Gastroesophageal sphincter (tissue), 4 donors: ENCODE data around the gene VEPH1. TPM values are rescaled to one million over a fixed set of nuclear protein-coding genes. Genes with fewer than 3 reads are reported as not detected.

Source experiments
- ATAC-seq: fragments of 150-250 bp; one replicate; pipeline ENCODE4 v1.9.1; 2016; ENCODE audit warnings: mild to moderate bottlenecking, moderate library complexity
- H3K27ac ChIP-seq, 4 donors: fragments of 200-600 bp; sonication (generic) in 3 of 4; 1 replicate in 3 of 4; 2 replicates in 1 of 4; pipeline ENCODE4 v1.5.1; 2016 to 2019
- H3K27me3 ChIP-seq: fragments of 200-600 bp; sonication (generic); one replicate; pipeline ENCODE4 v1.5.1; 2019
- H3K36me3 ChIP-seq, 2 donors: fragments of 200-600 bp; sonication (generic); one replicate each; pipeline ENCODE4 v1.5.1; 2019; ENCODE audit warnings: control low read depth in 1 of 2
- H3K4me1 ChIP-seq, 3 donors: fragments of 200-600 bp; sonication (generic); 1 replicate in 2 of 3; 2 replicates in 1 of 3; pipeline ENCODE4 v1.5.1; 2016 to 2019; ENCODE audit warnings: control low read depth in 2 of 3
- H3K4me3 ChIP-seq, 2 donors: fragments of 200-600 bp; sonication (generic); one replicate each; pipeline ENCODE4 v1.5.1; 2019; ENCODE audit warnings: mild to moderate bottlenecking in 1 of 2, moderate library complexity in 1 of 2
- H3K9me3 ChIP-seq, 3 donors: fragments of 200-600 bp; sonication (generic); one replicate each; pipeline ENCODE4 v1.5.1; 2017 to 2019; ENCODE audit warnings: control low read depth in 2 of 3
- CTCF ChIP-seq, 4 experiments: fragments of 200-600 bp in 2 of 4; fragments of 450-650 bp in 2 of 4; sonication (generic) in 1 of 4; IDR thresholded peaks; one replicate each; pipeline ENCODE4 v1.5.1; 2017 to 2019; ENCODE audit warnings: antibody characterized with exemption in 4 of 4, mild to moderate bottlenecking in 2 of 4, moderate library complexity in 2 of 4
- EP300 ChIP-seq: sonication (generic); formaldehyde crosslinking; IDR thresholded peaks from one replicate; pipeline ENCODE4 v1.6.1; 2017; ENCODE audit warnings: antibody characterized with exemption, mild to moderate bottlenecking
- POLR2A ChIP-seq, 2 donors: fragments of 450-650 bp; IDR thresholded peaks; one replicate each; pipeline ENCODE4 v1.6.1; 2017; ENCODE audit warnings: antibody characterized with exemption in 2 of 2, mild to moderate bottlenecking in 2 of 2, moderate library complexity in 1 of 2
- POLR2AphosphoS5 ChIP-seq: sonication (generic); formaldehyde crosslinking; IDR thresholded peaks from one replicate; pipeline ENCODE4 v1.6.1; 2017; ENCODE audit warnings: antibody characterized with exemption
- WGBS, 2 donors: methylation state at CpG; one replicate each; pipeline ENCODE4 v1.1.5; 2018; ENCODE audit warnings: low coverage in 1 of 2; 5-methylcytosine and 5-hydroxymethylcytosine counted together
- total RNA-seq, 4 donors: library from RNA; depleted of rRNA; stranded (reverse); fragments of >200 nt; gene quantifications; one replicate each; pipeline ENCODE4 v1.1.0, GENCODE V29; 2016

Gene VEPH1
- total RNA-seq, 4 donors from 2014 or later = 0.62 to 2.3 (median 1.7) TPM

GRCh38 chr3:157516928-157517327, 13.7 kb upstream of the VEPH1 start:
- no peak overlapping the region for H3K27ac ChIP-seq
- ATAC-seq = no peak
- H3K27me3 ChIP-seq = no peaks in the 10 kb centered on the region
- no peaks in the 10 kb centered on the region for H3K36me3 ChIP-seq
- peaks cover 0 to 7% (median 0%) of the 10 kb centered on the region in 3 donors for H3K4me1 ChIP-seq
- no peak for TF ChIP-seq CTCF (IDR thresholded peaks at IDR 0.05)
- TF ChIP-seq POLR2AphosphoS5 = no peak
- no peak for TF ChIP-seq POLR2A (IDR thresholded peaks at IDR 0.05)
- no peak for TF ChIP-seq EP300
- no peak overlapping the region for H3K4me3 ChIP-seq
- H3K9me3 ChIP-seq = peaks cover 0 to 5% (median 0%) of the 10 kb centered on the region in 3 donors

GRCh38 chr3:157515398-157515797, 12.2 kb upstream of the VEPH1 start:
- WGBS, 2 donors = 78 to 84% methylated on average over 5 of the region's 5 CpGs
- H3K27me3 ChIP-seq = no peaks in the 10 kb centered on the region
- no peak overlapping the region for H3K4me3 ChIP-seq
- no peak for ATAC-seq
- H3K9me3 ChIP-seq = peaks cover 0 to 5% (median 0%) of the 10 kb centered on the region in 3 donors
- no peak overlapping the region for H3K27ac ChIP-seq
- TF ChIP-seq CTCF (IDR thresholded peaks at IDR 0.05) (no peak), EP300 (no peak), POLR2A (IDR thresholded peaks at IDR 0.05) (no peak), POLR2AphosphoS5 (no peak)
- peaks cover 0 to 7% (median 0%) of the 10 kb centered on the region in 3 donors for H3K4me1 ChIP-seq
- no peaks in the 10 kb centered on the region for H3K36me3 ChIP-seq

- H3K9me3 ChIP-seq = peaks cover 0 to 5% (median 0%) of the 10 kb centered on the region in 3 donors
- no peak for ATAC-seq
- H3K27me3 ChIP-seq = no peaks in the 10 kb centered on the region
- no peak for TF ChIP-seq POLR2A (IDR thresholded peaks at IDR 0.05)
- no peak for TF ChIP-seq CTCF (IDR thresholded peaks at IDR 0.05)
- TF ChIP-seq POLR2AphosphoS5 = no peak
- no peak for TF ChIP-seq EP300
- 71 to 80% methylated on average over 4 of the region's 4 CpGs for WGBS, 2 donors
- H3K4me1 ChIP-seq = no peaks in the 10 kb centered on the region
- H3K27ac ChIP-seq = no peak overlapping the region
- H3K36me3 ChIP-seq = no peaks in the 10 kb centered on the region
- no peak overlapping the region for H3K4me3 ChIP-seq
Observed at GRCh38 chr3:157514371-157514895, 11.2 kb upstream of the VEPH1 start.

- 40% methylated on average over 1 of the region's 1 CpG; no CpG with 5 or more reads in 1 of the 2 donors for WGBS, 2 donors
- no peak overlapping the region for H3K4me3 ChIP-seq
- no peak for ATAC-seq
- no peak overlapping the region for H3K27ac ChIP-seq
- peaks cover 0 to under 1% (median 0%) of the 10 kb centered on the region in 3 donors for H3K9me3 ChIP-seq
- no peaks in the 10 kb centered on the region for H3K36me3 ChIP-seq
- H3K4me1 ChIP-seq = no peaks in the 10 kb centered on the region
- TF ChIP-seq POLR2A (IDR thresholded peaks at IDR 0.05) (no peak), CTCF (IDR thresholded peaks at IDR 0.05) (no peak), POLR2AphosphoS5 (no peak), EP300 (no peak)
- no peaks in the 10 kb centered on the region for H3K27me3 ChIP-seq
Observed at GRCh38 chr3:157513585-157513984, 10.4 kb upstream of the VEPH1 start.

GRCh38 chr3:157512534-157512933, 9.3 kb upstream of the VEPH1 start:
- TF ChIP-seq CTCF (IDR thresholded peaks at IDR 0.05) = no peak
- TF ChIP-seq POLR2AphosphoS5 = no peak
- no peak for TF ChIP-seq POLR2A (IDR thresholded peaks at IDR 0.05)
- no peak for TF ChIP-seq EP300
- H3K9me3 ChIP-seq = no peaks in the 10 kb centered on the region
- ATAC-seq = no peak
- H3K4me3 ChIP-seq = no peak overlapping the region
- peaks cover 7% of the 10 kb centered on the region for H3K27me3 ChIP-seq
- no peaks in the 10 kb centered on the region for H3K36me3 ChIP-seq
- H3K4me1 ChIP-seq = no peaks in the 10 kb centered on the region
- no peak overlapping the region for H3K27ac ChIP-seq
- WGBS, 2 donors = 47 to 59% methylated on average over 2 to 5 of the region's 5 CpGs
